H1 (cell line): ENCODE measurements around the gene CFAP58. TPM values are rescaled to one million over a fixed set of nuclear protein-coding genes. Genes with fewer than 3 reads are reported as not detected.

Experiments used
- GABPA ChIP-seq: IDR thresholded peaks from 2 replicates; pipeline ENCODE4 v1.6.1; 2011; ENCODE audit warnings: mild to moderate bottlenecking, low read length, moderate library complexity, borderline replicate concordance; ENCODE audit not compliant: insufficient read depth
- HDAC2 ChIP-seq, 2 experiments: fragments of 300-600 bp in 1 of 2; sonication (generic) in 1 of 2; IDR thresholded peaks; 2 replicates each; pipeline ENCODE4 v1.6.1; 2011 to 2012; ENCODE audit warnings: low read depth in 2 of 2, low read length in 2 of 2, mild to moderate bottlenecking in 2 of 2, moderate library complexity in 2 of 2, borderline replicate concordance in 1 of 2, inconsistent platforms in 1 of 2
- KDM1A ChIP-seq: fragments of 200-600, 300-600 bp; sonication (generic); IDR thresholded peaks from 2 replicates; pipeline ENCODE4 v1.7.1; 2016; ENCODE audit warnings: mild to moderate bottlenecking, low read length, borderline replicate concordance
- NANOG ChIP-seq: IDR thresholded peaks from 2 replicates; pipeline ENCODE4 v1.6.1; 2011; ENCODE audit warnings: low read length, low read depth, mild to moderate bottlenecking, inconsistent platforms; ENCODE audit not compliant: insufficient read depth, poor library complexity, severe bottlenecking
- PHF8 ChIP-seq: fragments of 200-600 bp; sonication (generic); conservative IDR thresholded peaks from 2 replicates; pipeline ENCODE4 v1.7.1; 2012; ENCODE audit warnings: low read depth, mild to moderate bottlenecking, inconsistent platforms, low read length, moderate library complexity
- SP1 ChIP-seq: IDR thresholded peaks from 2 replicates; pipeline ENCODE4 v1.6.1; 2011; ENCODE audit warnings: low read depth, low read length
- TAF1 ChIP-seq: IDR thresholded peaks from 2 replicates; pipeline ENCODE4 v1.6.1; 2011; ENCODE audit warnings: mild to moderate bottlenecking, low read depth, low read length
- YY1 ChIP-seq: IDR thresholded peaks from 2 replicates; pipeline ENCODE4 v1.6.1; 2011; ENCODE audit warnings: low read depth, mild to moderate bottlenecking, low read length
- polyA plus RNA-seq, 7 experiments: library from polyadenylated mRNA; depleted of rRNA in 3 of 7; stranded (reverse) in 5 of 7; unstranded in 2 of 7; fragments of >200 nt in 5 of 7; fragments of 200-250 nt in 2 of 7; gene quantifications; 1 replicate in 5 of 7; 2 replicates in 1 of 7; 4 replicates in 1 of 7; pipeline versions ENCODE4 v1.2.1 to v1.2.3, GENCODE V29; 2011 to 2013; ENCODE audit warnings: missing spikeins in 2 of 7, mixed read lengths in 2 of 7
- total RNA-seq: library from RNA; stranded (reverse); fragmentation: NEBNext Ultra II Directional; extraction: Animal tissue kit (Norgen Biotek cat#: 25700); gene quantifications from 2 replicates; pipeline ENCODE4 v1.2.1, GENCODE V29; 2021

CFAP58 gene
- total and polyA plus RNA-seq, 2 of the 8 experiments (the other 6 are each of a cell fraction or from before 2014, with no cell fraction given), result 0.32 to 0.71 TPM

- no peak for TF ChIP-seq KDM1A
- no peak for TF ChIP-seq YY1
- no peak for TF ChIP-seq PHF8
- no peak for TF ChIP-seq NANOG
- TF ChIP-seq SP1, result no peak
- TF ChIP-seq HDAC2 (IDR thresholded peaks at IDR 0.05; ENCODE audit: borderline replicate concordance in 1 of 2, low read depth in 2 of 2, low read length in 2 of 2), result no peak
- no peak for TF ChIP-seq TAF1
- no peak for TF ChIP-seq GABPA
Measured at GRCh38 chr10:104456802-104457542, 103.3 kb downstream of the CFAP58 start (continued).
